Activated CD4-positive, alpha-beta T cell treated with anti-CD3 and anti-CD28 coated beads for 4 hours (primary cell): ENCODE results near the gene ANXA5.

Source experiments
- DNase-seq, 2 donors: peaks; one replicate each; pipeline ENCODE4 v3.0.0-alpha.2; 2020

The ANXA5 gene

DNA sequence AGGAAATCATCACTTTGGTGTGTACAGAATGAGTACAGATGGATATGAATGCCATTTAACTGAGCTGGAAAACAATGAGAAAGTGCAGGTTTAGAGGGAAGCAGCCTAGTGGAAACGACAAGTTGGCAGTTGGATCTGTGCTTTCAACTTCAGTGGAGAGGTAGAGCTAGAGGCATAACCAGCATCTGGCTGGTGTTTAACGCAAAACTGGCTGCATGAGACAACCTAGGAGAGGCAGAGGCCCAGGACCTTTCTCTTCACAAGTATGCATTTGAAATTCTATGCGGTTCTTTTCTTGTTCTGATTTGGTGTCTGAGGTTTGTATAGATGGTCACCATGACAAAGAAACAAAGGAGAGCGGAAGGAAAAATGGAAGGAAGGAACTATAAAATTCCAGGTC is 63.1 kb downstream of the ANXA5 start:
- DNase-seq = no peak

DNA sequence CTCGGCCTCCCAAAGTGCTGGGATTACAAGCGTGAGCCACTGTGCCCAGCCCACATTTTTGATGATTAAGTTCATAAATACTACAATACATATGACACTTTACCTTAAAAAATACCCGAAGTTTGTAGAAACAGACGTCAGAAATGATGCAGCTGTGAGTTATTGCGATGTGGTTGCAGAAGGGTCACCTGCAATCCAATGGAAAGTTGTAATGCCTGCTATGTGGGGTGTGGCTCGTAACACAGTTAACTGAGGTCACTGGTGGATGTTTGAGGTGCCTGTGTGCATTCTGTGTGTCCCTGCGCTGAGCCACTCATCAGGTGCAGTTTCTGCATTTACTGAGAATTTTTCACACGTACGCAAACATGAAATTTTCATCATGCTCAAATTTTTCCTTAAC is 64.1 kb downstream of the ANXA5 start:
- no peak for DNase-seq
